Sigmoid colon (tissue), 7 donors: ENCODE data around the gene RIN2. TPM values are rescaled to one million over a fixed set of nuclear protein-coding genes. Genes with fewer than 3 reads are reported as not detected.

Experiments
- DNase-seq: peaks from one replicate; pipeline ENCODE4 v3.0.0-alpha.2; 2019
- H3K27ac ChIP-seq, 4 donors: fragments of 200-600 bp; sonication (generic); one replicate each; pipeline ENCODE4 v1.5.1; 2016 to 2019; ENCODE audit warnings: mild to moderate bottlenecking in 1 of 4
- H3K27me3 ChIP-seq, 3 donors: fragments of 200-600 bp; sonication (generic); one replicate each; pipeline ENCODE4 v1.5.1; 2019; ENCODE audit warnings: mild to moderate bottlenecking in 1 of 3
- H3K36me3 ChIP-seq, 4 donors: fragments of 200-600 bp; sonication (generic); one replicate each; pipeline ENCODE4 v1.5.1; 2016 to 2019
- H3K4me1 ChIP-seq, 4 donors: fragments of 200-600 bp; sonication (generic); one replicate each; pipeline ENCODE4 v1.5.1; 2017 to 2019
- H3K4me3 ChIP-seq, 4 donors: fragments of 200-600 bp; sonication (generic); one replicate each; pipeline ENCODE4 v1.5.1; 2017 to 2019; ENCODE audit warnings: mild to moderate bottlenecking in 2 of 4, moderate library complexity in 1 of 4
- H3K9me3 ChIP-seq, 4 donors: fragments of 200-600 bp in 3 of 4; sonication (generic) in 3 of 4; one replicate each; pipeline versions ENCODE4 v1.5.1 to v1.6.1; 2013 to 2019
- EP300 ChIP-seq, 4 donors: sonication (generic); formaldehyde crosslinking; IDR thresholded peaks; one replicate each; pipeline ENCODE4 v1.6.1; 2017; ENCODE audit warnings: antibody characterized with exemption in 4 of 4
- POLR2A ChIP-seq, 2 donors: fragments of 450-650 bp; IDR thresholded peaks; one replicate each; pipeline ENCODE4 v1.6.1; 2016; ENCODE audit warnings: antibody characterized with exemption in 2 of 2, mild to moderate bottlenecking in 2 of 2, moderate library complexity in 2 of 2
- POLR2AphosphoS5 ChIP-seq, 4 donors: sonication (generic); formaldehyde crosslinking; IDR thresholded peaks; one replicate each; pipeline ENCODE4 v1.6.1; 2017; ENCODE audit warnings: antibody characterized with exemption in 4 of 4
- WGBS, 2 donors: extraction: QIAGEN DNeasy Blood & Tissue Kit; methylation state at CpG; one replicate each; pipeline ENCODE4 v1.1.7; 2013; 5-methylcytosine and 5-hydroxymethylcytosine counted together
- intact Hi-C: fragments of 100-400 bp; cut with DNase I; formaldehyde crosslinking; loops from one replicate; pipeline ENCODE4 v1.15.1; 2023
- polyA plus RNA-seq, 3 donors: library from polyadenylated mRNA; stranded (reverse); fragments of 200-250 nt; gene quantifications; one replicate each; pipeline ENCODE4 v1.2.3, GENCODE V29; 2013
- total RNA-seq, 4 donors: library from RNA; depleted of rRNA; stranded (reverse); fragments of >200 nt; gene quantifications; one replicate each; pipeline ENCODE4 v1.1.0, GENCODE V29; 2016
- TF ChIP-seq, protein P1 (sequence below), 4 experiments: fragments of 450-650 bp in 3 of 4; fragments of 200-600 bp in 1 of 4; IDR thresholded peaks; one replicate each; pipeline ENCODE4 v1.5.1; 2016 to 2019; ENCODE audit warnings: antibody characterized with exemption in 4 of 4, mild to moderate bottlenecking in 3 of 4, moderate library complexity in 2 of 4
- donor health status: healthy with polysubstance abuse.
- donor health status: Bipolar disorder and iron deficiency.
- donor health status: healthy.

Gene RIN2
- total and polyA plus RNA-seq, 7 donors = 13.4 to 73.7 (median 54.2) TPM

DNA sequence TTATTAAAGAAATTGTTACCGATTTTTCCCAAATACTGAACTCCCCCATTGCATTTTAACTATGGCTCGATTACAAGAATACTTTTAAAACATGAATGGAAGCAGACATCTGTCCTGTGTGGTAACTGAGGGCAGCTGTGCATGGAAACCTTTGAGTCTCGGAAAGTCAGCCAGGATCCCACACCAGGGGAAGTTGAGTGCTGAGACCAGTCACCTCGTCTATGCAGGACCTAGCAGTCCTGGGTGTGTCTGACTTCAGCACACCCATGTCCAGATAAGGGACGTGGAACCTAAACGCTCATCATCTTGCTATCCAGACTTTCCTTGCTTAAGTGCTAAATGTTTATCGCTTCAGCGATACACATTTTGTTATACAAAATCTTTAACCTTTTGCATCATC is 6.1 kb downstream of the RIN2 start:
- intact Hi-C loops = no loop called here
- TF ChIP-seq EP300 (IDR thresholded peaks at IDR 0.05) (no peak), POLR2AphosphoS5 (IDR thresholded peaks at IDR 0.05) (no peak), POLR2A (IDR thresholded peaks at IDR 0.05) (no peak)
- TF ChIP-seq, protein P1, sequence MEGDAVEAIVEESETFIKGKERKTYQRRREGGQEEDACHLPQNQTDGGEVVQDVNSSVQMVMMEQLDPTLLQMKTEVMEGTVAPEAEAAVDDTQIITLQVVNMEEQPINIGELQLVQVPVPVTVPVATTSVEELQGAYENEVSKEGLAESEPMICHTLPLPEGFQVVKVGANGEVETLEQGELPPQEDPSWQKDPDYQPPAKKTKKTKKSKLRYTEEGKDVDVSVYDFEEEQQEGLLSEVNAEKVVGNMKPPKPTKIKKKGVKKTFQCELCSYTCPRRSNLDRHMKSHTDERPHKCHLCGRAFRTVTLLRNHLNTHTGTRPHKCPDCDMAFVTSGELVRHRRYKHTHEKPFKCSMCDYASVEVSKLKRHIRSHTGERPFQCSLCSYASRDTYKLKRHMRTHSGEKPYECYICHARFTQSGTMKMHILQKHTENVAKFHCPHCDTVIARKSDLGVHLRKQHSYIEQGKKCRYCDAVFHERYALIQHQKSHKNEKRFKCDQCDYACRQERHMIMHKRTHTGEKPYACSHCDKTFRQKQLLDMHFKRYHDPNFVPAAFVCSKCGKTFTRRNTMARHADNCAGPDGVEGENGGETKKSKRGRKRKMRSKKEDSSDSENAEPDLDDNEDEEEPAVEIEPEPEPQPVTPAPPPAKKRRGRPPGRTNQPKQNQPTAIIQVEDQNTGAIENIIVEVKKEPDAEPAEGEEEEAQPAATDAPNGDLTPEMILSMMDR (IDR thresholded peaks at IDR 0.05) = no peak
- peaks cover 0 to 17% (median 15%) of the 10 kb centered on the region in 4 donors for H3K4me1 ChIP-seq
- H3K36me3 ChIP-seq = no peaks in the 10 kb centered on the region
- no peaks in the 10 kb centered on the region for H3K9me3 ChIP-seq
- H3K27ac ChIP-seq = no peak overlapping the region
- DNase-seq = no peak
- no peak overlapping the region for H3K4me3 ChIP-seq
- H3K27me3 ChIP-seq = no peaks in the 10 kb centered on the region
- 60 to 75% methylated on average over 8 of the region's 8 CpGs for whole genome bisulfite sequencing, 2 donors

DNA sequence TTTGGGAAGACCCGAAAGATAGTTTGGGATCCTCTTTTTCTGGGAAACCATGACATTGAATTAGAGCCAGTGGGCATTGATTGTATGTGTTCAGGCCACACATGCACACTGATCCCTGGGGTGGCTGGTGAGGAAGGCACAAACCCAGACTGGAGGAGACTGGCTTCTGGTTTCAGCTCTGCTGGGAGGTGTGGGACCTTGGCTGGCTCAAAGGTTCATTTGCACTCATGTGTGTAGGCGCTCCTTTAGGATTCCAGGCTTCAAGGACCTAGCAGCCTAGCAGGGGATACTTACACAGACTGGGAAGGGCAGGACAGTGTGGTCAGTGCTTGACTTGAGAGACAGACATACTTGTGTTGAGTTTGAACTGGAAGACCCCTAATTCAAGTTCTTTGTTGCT is 7.2 kb downstream of the RIN2 start:
- Histone ChIP-seq H3K27ac (no peak overlapping the region), H3K36me3 (no peaks in the 10 kb centered on the region), H3K4me3 (no peak overlapping the region), H3K4me1 (peaks cover 0 to 14% (median 5%) of the 10 kb centered on the region in 4 donors), H3K27me3 (no peaks in the 10 kb centered on the region), H3K9me3 (no peaks in the 10 kb centered on the region)
- no peak for DNase-seq
- TF ChIP-seq, protein P1 (IDR thresholded peaks at IDR 0.05) = no peak
- TF ChIP-seq POLR2AphosphoS5 (IDR thresholded peaks at IDR 0.05) (no peak), POLR2A (IDR thresholded peaks at IDR 0.05) (no peak), EP300 (IDR thresholded peaks at IDR 0.05) (no peak)
- intact Hi-C loops = no loop called here
- WGBS, 2 donors = 92% methylated on average over 2 of the region's 2 CpGs

DNA sequence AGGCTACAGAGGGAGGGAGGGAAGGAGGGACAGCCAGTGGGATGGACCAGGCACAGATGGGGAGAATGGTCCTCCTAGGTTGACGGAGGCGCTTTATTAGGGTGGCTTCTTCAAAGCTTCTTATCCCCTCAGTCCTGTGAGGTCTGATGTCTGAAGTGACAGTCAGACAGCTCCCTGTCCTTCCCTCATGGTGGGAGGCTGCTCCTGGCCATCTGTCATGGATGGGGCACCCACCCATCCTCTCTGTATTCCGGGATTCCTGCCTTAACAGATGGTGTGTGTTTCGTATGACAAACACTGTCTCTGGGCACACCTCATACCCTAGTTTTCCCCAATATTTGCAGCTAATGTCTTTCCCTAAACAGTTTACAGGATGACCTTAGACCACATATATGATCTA is 7.9 kb downstream of the RIN2 start:
- intact Hi-C loops = no loop called here
- peaks cover 0 to 11% (median 0%) of the 10 kb centered on the region in 4 donors for H3K4me1 ChIP-seq
- no peak for DNase-seq
- H3K9me3 ChIP-seq = no peaks in the 10 kb centered on the region
- WGBS, 2 donors = 88 to 90% methylated on average over 4 of the region's 4 CpGs
- H3K27ac ChIP-seq = no peak overlapping the region
- TF ChIP-seq POLR2AphosphoS5 (IDR thresholded peaks at IDR 0.05) (no peak), EP300 (IDR thresholded peaks at IDR 0.05) (no peak), POLR2A (IDR thresholded peaks at IDR 0.05) (no peak)
- TF ChIP-seq, protein P1 (IDR thresholded peaks at IDR 0.05) = no peak
- H3K4me3 ChIP-seq = no peak overlapping the region
- H3K27me3 ChIP-seq = no peaks in the 10 kb centered on the region
- H3K36me3 ChIP-seq = no peaks in the 10 kb centered on the region

DNA sequence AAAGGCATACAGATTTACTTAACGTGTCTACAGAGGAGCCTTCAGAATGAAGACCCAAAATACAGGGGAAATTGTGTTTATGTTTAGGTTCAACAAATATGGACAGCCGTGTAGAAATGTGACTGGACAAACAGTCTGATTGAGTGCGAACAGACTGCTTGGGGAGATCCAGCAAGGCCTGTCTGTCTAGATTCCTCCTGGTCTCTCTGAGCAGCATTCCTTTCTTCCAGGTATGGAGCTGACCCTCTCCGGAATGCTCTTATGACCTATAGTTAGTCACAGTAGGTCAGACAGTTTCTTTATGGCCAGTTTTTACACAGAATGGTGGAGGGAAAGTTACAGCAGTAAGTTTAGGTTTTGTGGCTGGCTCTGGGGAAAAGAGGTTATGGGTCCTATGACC is 9.0 kb downstream of the RIN2 start:
- 76 to 89% methylated on average over 4 of the region's 4 CpGs for WGBS, 2 donors
- TF ChIP-seq, protein P1 (IDR thresholded peaks at IDR 0.05) = no peak
- TF ChIP-seq POLR2A (IDR thresholded peaks at IDR 0.05) = no peak
- Histone ChIP-seq H3K4me1 (peaks cover 0 to 5% (median 0%) of the 10 kb centered on the region in 4 donors), H3K9me3 (no peaks in the 10 kb centered on the region), H3K36me3 (no peaks in the 10 kb centered on the region), H3K4me3 (no peak overlapping the region), H3K27ac (no peak overlapping the region), H3K27me3 (no peaks in the 10 kb centered on the region)
- no peak for DNase-seq
- intact Hi-C loops = no loop called here

DNA sequence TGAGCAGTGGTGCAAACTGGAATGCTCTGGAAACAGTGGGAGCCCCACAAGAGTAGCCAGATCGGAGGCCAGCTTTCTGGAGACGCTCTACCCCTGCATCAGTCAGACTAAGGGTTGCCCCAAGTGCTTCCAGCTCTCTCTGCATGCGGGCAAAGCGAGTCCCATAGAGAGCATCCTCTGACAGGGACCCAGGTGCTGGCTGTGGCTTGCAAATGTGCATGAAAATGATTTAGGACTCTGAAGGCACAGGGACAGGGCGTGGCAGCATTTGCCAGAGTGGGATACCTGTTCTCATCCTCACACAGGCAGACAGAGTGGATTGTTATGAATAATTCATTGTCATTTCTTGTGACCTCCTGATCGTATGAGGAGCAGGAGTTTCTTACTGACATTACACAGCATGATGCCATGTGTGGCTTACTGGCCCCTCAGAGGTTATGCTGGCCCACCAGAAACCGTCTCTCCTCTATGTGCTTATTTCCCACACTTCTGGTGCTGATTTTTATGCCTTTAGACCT is 10.3 kb downstream of the RIN2 start:
- no peaks in the 10 kb centered on the region for H3K27me3 ChIP-seq
- H3K9me3 ChIP-seq = no peaks in the 10 kb centered on the region
- 91 to 92% methylated on average over 7 of the region's 7 CpGs for WGBS, 2 donors
- DNase-seq = no peak
- no peak for TF ChIP-seq POLR2AphosphoS5 (IDR thresholded peaks at IDR 0.05)
- no peak for TF ChIP-seq EP300 (IDR thresholded peaks at IDR 0.05)
- TF ChIP-seq, protein P1 (IDR thresholded peaks at IDR 0.05) = no peak
- TF ChIP-seq POLR2A (IDR thresholded peaks at IDR 0.05) = no peak
- intact Hi-C loops = no loop called here
- no peak overlapping the region for H3K4me3 ChIP-seq
- H3K27ac ChIP-seq = no peak overlapping the region
- no peaks in the 10 kb centered on the region for H3K36me3 ChIP-seq
- peaks cover 0 to 4% (median 0%) of the 10 kb centered on the region in 4 donors for H3K4me1 ChIP-seq
